ENCODE measurements around the gene PLA2G7.
A peak's percentile ranks its signal among the peaks of the same experiment; 100 is the strongest.

DNA sequence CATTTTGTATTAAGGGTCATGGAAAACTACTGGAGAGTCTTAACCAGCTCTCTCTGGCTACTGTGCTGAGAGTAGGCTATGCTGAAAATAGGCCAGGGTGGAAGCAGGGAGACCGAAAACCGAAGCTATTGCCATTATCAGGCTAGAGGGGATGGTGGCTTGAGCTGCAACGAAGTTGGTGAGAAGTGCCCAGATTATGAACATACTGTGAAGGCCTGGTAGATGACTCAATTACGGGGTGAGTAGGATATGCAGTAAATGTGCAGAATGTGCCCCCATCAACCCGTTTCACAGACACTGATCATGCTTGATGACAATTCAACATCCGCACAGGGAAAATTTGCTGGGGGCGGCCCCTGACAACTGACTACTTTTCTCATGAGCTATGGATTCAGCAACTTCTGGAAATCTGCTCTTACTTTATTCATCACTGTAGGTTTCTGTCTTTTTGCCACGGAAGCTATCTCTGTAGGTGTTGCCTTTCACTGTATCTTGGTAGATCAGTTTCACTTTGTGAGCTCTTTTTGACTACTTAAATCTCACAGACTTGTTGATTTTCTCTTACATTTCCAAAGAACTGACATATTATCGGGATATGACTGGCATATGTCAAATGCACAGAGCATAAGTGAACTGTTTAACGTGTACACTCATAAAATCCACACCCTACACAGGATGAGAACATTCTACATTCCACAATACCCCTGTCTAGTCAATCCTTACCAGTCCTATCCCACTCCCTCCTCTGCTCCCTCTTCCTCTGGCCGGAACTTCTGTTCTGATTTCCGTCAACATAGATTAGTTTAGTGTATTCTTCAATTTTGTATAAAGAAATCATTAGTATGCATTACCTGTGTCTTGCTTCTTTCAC lies 42.5 kb upstream of the PLA2G7 start:
- TF ChIP-seq EP300 (conservative IDR thresholded peaks at IDR 0.05; ENCODE audit: poor library complexity, severe bottlenecking) (peak; percentile 29), POLR2AphosphoS5 (IDR thresholded peaks at IDR 0.05) (no peak)
- TF ChIP-seq, protein P1, sequence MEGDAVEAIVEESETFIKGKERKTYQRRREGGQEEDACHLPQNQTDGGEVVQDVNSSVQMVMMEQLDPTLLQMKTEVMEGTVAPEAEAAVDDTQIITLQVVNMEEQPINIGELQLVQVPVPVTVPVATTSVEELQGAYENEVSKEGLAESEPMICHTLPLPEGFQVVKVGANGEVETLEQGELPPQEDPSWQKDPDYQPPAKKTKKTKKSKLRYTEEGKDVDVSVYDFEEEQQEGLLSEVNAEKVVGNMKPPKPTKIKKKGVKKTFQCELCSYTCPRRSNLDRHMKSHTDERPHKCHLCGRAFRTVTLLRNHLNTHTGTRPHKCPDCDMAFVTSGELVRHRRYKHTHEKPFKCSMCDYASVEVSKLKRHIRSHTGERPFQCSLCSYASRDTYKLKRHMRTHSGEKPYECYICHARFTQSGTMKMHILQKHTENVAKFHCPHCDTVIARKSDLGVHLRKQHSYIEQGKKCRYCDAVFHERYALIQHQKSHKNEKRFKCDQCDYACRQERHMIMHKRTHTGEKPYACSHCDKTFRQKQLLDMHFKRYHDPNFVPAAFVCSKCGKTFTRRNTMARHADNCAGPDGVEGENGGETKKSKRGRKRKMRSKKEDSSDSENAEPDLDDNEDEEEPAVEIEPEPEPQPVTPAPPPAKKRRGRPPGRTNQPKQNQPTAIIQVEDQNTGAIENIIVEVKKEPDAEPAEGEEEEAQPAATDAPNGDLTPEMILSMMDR (IDR thresholded peaks at IDR 0.05; ENCODE audit: poor library complexity, severe bottlenecking), result no peak

All from neural cell (in vitro differentiated cells).